Effector memory CD4-positive, alpha-beta T cell (primary cell): ENCODE measurements around the gene MAU2.

Source experiments
- DNase-seq, 3 donors: peaks; one replicate each; pipeline ENCODE4 v3.0.0-alpha.2; 2020
- H3K27ac ChIP-seq: 2 replicates; pipeline ENCODE4 v1.7.0; 2013; ENCODE audit warnings: mild to moderate bottlenecking, low read length, moderate library complexity; ENCODE audit not compliant: insufficient read depth, poor library complexity, severe bottlenecking
- H3K27me3 ChIP-seq: replicated peaks from 2 replicates; pipeline ENCODE4 v1.7.0; 2013; ENCODE audit warnings: mild to moderate bottlenecking, low read length; ENCODE audit not compliant: insufficient read depth, control insufficient read depth, poor library complexity, severe bottlenecking
- H3K36me3 ChIP-seq: 2 replicates; pipeline ENCODE4 v1.7.0; 2013; ENCODE audit warnings: mild to moderate bottlenecking, low read length, moderate library complexity; ENCODE audit not compliant: control insufficient read depth, insufficient read depth
- H3K4me1 ChIP-seq: 2 replicates; pipeline ENCODE4 v1.7.0; 2013; ENCODE audit warnings: low read length, mild to moderate bottlenecking; ENCODE audit not compliant: control insufficient read depth, insufficient read depth, poor library complexity, severe bottlenecking
- H3K4me3 ChIP-seq: 2 replicates; pipeline ENCODE4 v1.7.0; 2013; ENCODE audit warnings: low read length, low read depth, mild to moderate bottlenecking; ENCODE audit not compliant: insufficient read depth, poor library complexity, severe bottlenecking
- H3K9me3 ChIP-seq: 2 replicates; pipeline ENCODE4 v1.7.0; 2013; ENCODE audit warnings: mild to moderate bottlenecking, low read length, moderate library complexity; ENCODE audit not compliant: control insufficient read depth

Gene MAU2

GRCh38 chr19:19334063-19334988, 13.7 kb downstream of the MAU2 start:
- no peak for DNase-seq
- Histone ChIP-seq H3K4me1 (no peaks in the 10 kb centered on the region), H3K36me3 (peaks cover 46% of the 10 kb centered on the region), H3K27ac (no peak overlapping the region), H3K27me3 (no peaks in the 10 kb centered on the region), H3K4me3 (no peak overlapping the region), H3K9me3 (no peaks in the 10 kb centered on the region)

DNA sequence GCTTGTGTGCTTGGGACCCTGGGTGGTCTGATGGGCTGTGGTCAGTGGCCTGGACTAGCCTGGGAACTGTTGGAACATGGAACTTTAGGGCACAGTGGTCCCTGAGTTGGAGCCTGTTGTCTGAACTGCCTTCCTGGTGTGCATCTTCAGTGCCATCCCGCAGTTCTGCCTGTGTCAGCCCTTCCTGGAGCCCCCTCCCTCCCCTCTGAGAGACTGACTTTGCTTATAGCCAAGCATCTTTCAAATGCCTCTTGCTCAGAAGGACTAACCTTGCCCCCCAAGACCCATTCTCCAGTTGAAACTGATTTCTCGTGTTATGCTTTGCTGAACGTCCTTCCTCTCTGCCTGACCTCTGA, 14.3 kb downstream of the MAU2 start:
- Histone ChIP-seq H3K27me3 (no peaks in the 10 kb centered on the region), H3K9me3 (no peaks in the 10 kb centered on the region), H3K36me3 (peaks cover 42% of the 10 kb centered on the region), H3K4me3 (no peak overlapping the region), H3K27ac (no peak overlapping the region), H3K4me1 (no peaks in the 10 kb centered on the region)
- DNase-seq: no peak

GRCh38 chr19:19335408-19336158, 15.0 kb downstream of the MAU2 start:
- Histone ChIP-seq H3K36me3 (peaks cover 42% of the 10 kb centered on the region), H3K4me3 (no peak overlapping the region), H3K4me1 (no peaks in the 10 kb centered on the region), H3K27me3 (no peaks in the 10 kb centered on the region), H3K9me3 (no peaks in the 10 kb centered on the region), H3K27ac (no peak overlapping the region)
- DNase-seq: no peak

DNA sequence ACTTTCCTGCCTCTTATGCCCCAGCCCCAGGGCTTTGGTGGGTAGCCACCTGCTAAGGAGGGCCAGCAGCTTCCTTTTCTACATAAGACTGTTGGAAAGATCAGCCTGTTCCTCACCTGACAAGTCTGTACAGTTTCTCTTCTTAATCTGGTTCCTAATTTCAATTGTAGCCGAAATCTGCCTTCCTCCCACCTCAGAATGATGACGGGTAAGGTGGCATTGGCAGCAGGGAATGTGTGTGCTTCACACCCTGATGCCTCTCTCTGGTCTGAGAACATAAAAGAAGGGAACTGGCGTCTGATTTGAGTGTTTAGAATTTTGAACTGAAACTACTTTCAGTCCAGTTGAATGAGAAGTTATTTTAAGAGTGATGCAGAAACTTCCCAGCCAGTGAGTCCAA, 16.0 kb downstream of the MAU2 start:
- no peak overlapping the region for H3K27ac ChIP-seq
- H3K9me3 ChIP-seq: no peaks in the 10 kb centered on the region
- H3K27me3 ChIP-seq: no peaks in the 10 kb centered on the region
- H3K4me3 ChIP-seq: no peak overlapping the region
- H3K36me3 ChIP-seq: peaks cover 49% of the 10 kb centered on the region
- no peak for DNase-seq
- no peaks in the 10 kb centered on the region for H3K4me1 ChIP-seq

- no peak for DNase-seq
- Histone ChIP-seq H3K9me3 (no peaks in the 10 kb centered on the region), H3K27ac (no peak overlapping the region), H3K4me1 (no peaks in the 10 kb centered on the region), H3K36me3 (peaks cover 50% of the 10 kb centered on the region), H3K4me3 (no peak overlapping the region), H3K27me3 (no peaks in the 10 kb centered on the region)
These were observed 16.5 kb downstream of the MAU2 start for GRCh38 chr19:19337120-19337519.

- Histone ChIP-seq H3K27me3 (no peaks in the 10 kb centered on the region), H3K36me3 (peaks cover 59% of the 10 kb centered on the region), H3K27ac (no peak overlapping the region), H3K4me1 (no peaks in the 10 kb centered on the region), H3K9me3 (no peaks in the 10 kb centered on the region), H3K4me3 (no peak overlapping the region)
- no peak for DNase-seq
These were observed 17.5 kb downstream of the MAU2 start for GRCh38 chr19:19338082-19338481.

- no peak overlapping the region for H3K4me3 ChIP-seq
- H3K9me3 ChIP-seq: no peaks in the 10 kb centered on the region
- H3K4me1 ChIP-seq: no peaks in the 10 kb centered on the region
- H3K27ac ChIP-seq: no peak overlapping the region
- no peaks in the 10 kb centered on the region for H3K27me3 ChIP-seq
- no peak for DNase-seq
- peaks cover 81% of the 10 kb centered on the region for H3K36me3 ChIP-seq
These were observed 20.4 kb downstream of the MAU2 start for GRCh38 chr19:19341026-19341425.

DNA sequence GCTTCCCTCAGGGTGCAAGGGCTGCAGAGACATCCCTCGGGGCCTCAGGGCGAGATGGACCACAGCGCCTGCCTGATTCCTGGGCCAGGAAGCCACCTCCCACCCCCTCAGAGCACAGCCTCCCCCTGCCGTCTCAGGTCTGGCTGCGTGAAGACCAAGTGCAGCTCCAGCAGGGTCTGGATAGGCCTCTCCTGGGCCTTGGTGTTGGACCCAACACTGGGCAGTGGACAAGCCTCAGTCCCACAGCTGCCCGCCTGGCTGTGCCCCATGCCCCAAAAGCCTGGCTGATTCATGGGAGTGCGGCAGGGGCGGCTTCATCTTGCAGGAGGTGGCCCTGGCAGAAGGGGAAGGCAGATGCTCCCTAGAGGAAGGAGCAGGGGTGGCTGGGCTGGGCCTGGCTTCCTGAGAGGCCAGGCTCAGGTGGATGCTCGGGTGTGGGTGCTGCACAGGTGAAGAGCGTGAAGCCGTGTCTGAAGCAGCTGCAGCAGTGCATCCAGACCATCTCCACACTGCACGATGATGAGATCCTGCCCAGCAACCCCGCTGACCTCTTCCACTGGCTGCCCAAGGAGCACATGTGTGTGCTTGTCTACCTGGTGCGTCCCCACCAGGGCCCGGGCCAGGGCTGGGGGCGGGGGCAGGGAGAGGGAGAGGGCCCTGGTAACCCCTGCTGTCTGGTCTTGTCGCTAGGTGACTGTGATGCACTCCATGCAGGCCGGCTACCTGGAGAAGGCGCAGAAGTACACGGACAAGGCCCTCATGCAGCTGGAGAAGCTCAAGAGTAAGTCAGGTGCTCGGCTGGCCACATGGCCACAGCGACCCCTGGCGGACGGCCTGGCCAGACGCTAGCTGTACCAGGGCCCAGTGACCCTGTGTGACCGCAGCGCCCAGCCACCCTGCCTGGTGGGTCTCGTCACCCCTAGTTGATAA, 21.7 kb downstream of the MAU2 start:
- Histone ChIP-seq H3K36me3 (peaks cover 81% of the 10 kb centered on the region), H3K27me3 (no peaks in the 10 kb centered on the region), H3K4me3 (no peak overlapping the region), H3K4me1 (no peaks in the 10 kb centered on the region), H3K27ac (no peak overlapping the region), H3K9me3 (no peaks in the 10 kb centered on the region)
- no peak for DNase-seq

- Histone ChIP-seq H3K4me1 (no peaks in the 10 kb centered on the region), H3K27me3 (no peaks in the 10 kb centered on the region), H3K4me3 (no peak overlapping the region), H3K36me3 (peaks cover 81% of the 10 kb centered on the region), H3K9me3 (no peaks in the 10 kb centered on the region), H3K27ac (no peak overlapping the region)
- DNase-seq: no peak
These were observed 22.4 kb downstream of the MAU2 start for GRCh38 chr19:19343016-19343362.
